Neural progenitor cell (in vitro differentiated cells): ENCODE data around the gene PLA2G1B. TPM values are rescaled to one million over a fixed set of nuclear protein-coding genes. Genes with fewer than 3 reads are reported as not detected.

ENCODE experiments used
- DNase-seq: peaks from one replicate; pipeline ENCODE4 v3.0.0-alpha.2; 2016; ENCODE audit warnings: low spot score
- H2AFZ ChIP-seq: fragments of 200-600 bp; sonication (generic); replicated peaks from 2 replicates; pipeline ENCODE4 v1.6.1; 2016; ENCODE audit warnings: antibody characterized with exemption
- H3F3A ChIP-seq: fragments of 200-600 bp; sonication (generic); 2 replicates; pipeline ENCODE4 v1.6.1; 2016; ENCODE audit warnings: antibody characterized with exemption, low read depth
- H3K27ac ChIP-seq: fragments of 200-600 bp; sonication (generic); 2 replicates; pipeline ENCODE4 v1.5.1; 2016; ENCODE audit warnings: mild to moderate bottlenecking
- H3K27me3 ChIP-seq: fragments of 200-600 bp; sonication (generic); 2 replicates; pipeline ENCODE4 v1.6.1; 2016; ENCODE audit warnings: mild to moderate bottlenecking, moderate library complexity
- H3K36me3 ChIP-seq: fragments of 200-600 bp; sonication (generic); 2 replicates; pipeline ENCODE4 v1.5.1; 2016
- H3K4me1 ChIP-seq: fragments of 200-600 bp; sonication (generic); 2 replicates; pipeline ENCODE4 v1.6.1; 2016; ENCODE audit warnings: mixed run types
- H3K4me2 ChIP-seq: fragments of 200-600 bp; sonication (generic); 2 replicates; pipeline ENCODE4 v1.6.1; 2016
- H3K4me3 ChIP-seq: fragments of 200-600 bp; sonication (generic); 2 replicates; pipeline ENCODE4 v1.5.1; 2016
- H3K79me2 ChIP-seq: fragments of 200-600 bp; sonication (generic); 2 replicates; pipeline ENCODE4 v1.6.1; 2016; ENCODE audit warnings: low read depth
- H3K9ac ChIP-seq: fragments of 200-600 bp; sonication (generic); 2 replicates; pipeline ENCODE4 v1.6.1; 2016
- H3K9me3 ChIP-seq: fragments of 200-600 bp; sonication (generic); 2 replicates; pipeline ENCODE4 v1.5.1; 2016; ENCODE audit warnings: low read depth
- H4K20me1 ChIP-seq: fragments of 200-600 bp; sonication (generic); 2 replicates; pipeline ENCODE4 v1.6.1; 2016; ENCODE audit warnings: low read depth
- H3K27ac Mint-ChIP-seq: 3 replicates; pipeline ENCODE4 v1.8.0; 2021; ENCODE audit warnings: mixed read lengths
- H3K27me3 Mint-ChIP-seq: 2 replicates; pipeline ENCODE4 v1.8.0; 2022; ENCODE audit warnings: low read depth, mild to moderate bottlenecking, inconsistent platforms, moderate library complexity, mixed read lengths; ENCODE audit not compliant: insufficient read depth
- H3K36me3 Mint-ChIP-seq: 3 replicates; pipeline ENCODE4 v1.8.0; 2021; ENCODE audit warnings: mixed read lengths
- H3K4me1 Mint-ChIP-seq: 3 replicates; pipeline ENCODE4 v1.8.0; 2021; ENCODE audit warnings: mixed read lengths
- H3K4me3 Mint-ChIP-seq: 3 replicates; pipeline ENCODE4 v1.8.0; 2021; ENCODE audit warnings: mild to moderate bottlenecking, moderate library complexity, mixed read lengths
- H3K9me3 Mint-ChIP-seq: 3 replicates; pipeline ENCODE4 v1.8.0; 2020; ENCODE audit warnings: mixed read lengths
- CTCF ChIP-seq: fragments of 200-600 bp; sonication (generic); IDR thresholded peaks from 2 replicates; pipeline ENCODE4 v1.5.1; 2017; ENCODE audit warnings: antibody characterized with exemption, mild to moderate bottlenecking
- EZH2 ChIP-seq: fragments of 200-600 bp; sonication (generic); IDR thresholded peaks from 2 replicates; pipeline ENCODE4 v1.6.1; 2017; ENCODE audit warnings: antibody characterized with exemption, mild to moderate bottlenecking, moderate library complexity
- EZH2phosphoT487 ChIP-seq: fragments of 200-600 bp; sonication (generic); IDR thresholded peaks from 2 replicates; pipeline ENCODE4 v1.6.1; 2017; ENCODE audit warnings: antibody characterized with exemption
- total RNA-seq: library from RNA; depleted of rRNA; stranded (reverse); fragments of >200 nt; gene quantifications from 2 replicates; pipeline ENCODE4 v1.2.3, GENCODE V29; 2015; ENCODE audit warnings: low replicate concordance

Gene PLA2G1B
- total RNA-seq, 1 donor from 2014 or later = not detected

- peaks cover 81% of the 10 kb centered on the region for H4K20me1 ChIP-seq
- no peak overlapping the region for H3K27ac ChIP-seq
- TF ChIP-seq CTCF (peak; percentile 23), EZH2phosphoT487 (no peak), EZH2 (no peak)
- H3K4me1 ChIP-seq = peaks cover 44% of the 10 kb centered on the region
- no peaks in the 10 kb centered on the region for H3K9me3 ChIP-seq
- H3F3A ChIP-seq = peaks cover 81% of the 10 kb centered on the region
- H3K4me1 Mint-ChIP-seq = peaks cover 68% of the 10 kb centered on the region
- peaks cover 22% of the 10 kb centered on the region for H3K36me3 ChIP-seq
- DNase-seq = peak; percentile 57
- no peaks in the 10 kb centered on the region for H3K9me3 Mint-ChIP-seq
- no peak overlapping the region for H3K9ac ChIP-seq
- H2AFZ ChIP-seq = no peak overlapping the region
- peak overlapping the region; percentile 94 for H3K27ac Mint-ChIP-seq
- peaks cover 52% of the 10 kb centered on the region for H3K36me3 Mint-ChIP-seq
- no peaks in the 10 kb centered on the region for H3K27me3 ChIP-seq
- peaks cover 56% of the 10 kb centered on the region for H3K79me2 ChIP-seq
- H3K4me3 ChIP-seq = no peak overlapping the region
- peak overlapping the region; percentile 44 for H3K4me3 Mint-ChIP-seq
- H3K27me3 Mint-ChIP-seq = peaks cover 17% of the 10 kb centered on the region
- peak overlapping the region; percentile 6 for H3K4me2 ChIP-seq
Observed at GRCh38 chr12:120358412-120359100, 31.0 kb upstream of the PLA2G1B start.

- Histone ChIP-seq H2AFZ (no peak overlapping the region), H3K4me1 (peaks cover 30% of the 10 kb centered on the region), H3K9ac (no peak overlapping the region), H3F3A (peaks cover 67% of the 10 kb centered on the region), H3K27me3 (no peaks in the 10 kb centered on the region), H4K20me1 (peaks cover 72% of the 10 kb centered on the region), H3K4me3 (no peak overlapping the region), H3K27ac (no peak overlapping the region), H3K9me3 (no peaks in the 10 kb centered on the region), H3K79me2 (peaks cover 41% of the 10 kb centered on the region), H3K36me3 (peaks cover 22% of the 10 kb centered on the region), H3K4me2 (no peak overlapping the region)
- peak overlapping the region; percentile 72 for H3K27ac Mint-ChIP-seq
- H3K9me3 Mint-ChIP-seq = no peaks in the 10 kb centered on the region
- peaks cover 8% of the 10 kb centered on the region for H3K27me3 Mint-ChIP-seq
- no peak for TF ChIP-seq CTCF
- TF ChIP-seq EZH2phosphoT487 = no peak
- TF ChIP-seq EZH2 = no peak
- peaks cover 54% of the 10 kb centered on the region for H3K4me1 Mint-ChIP-seq
- no peak for DNase-seq
- H3K4me3 Mint-ChIP-seq = peak overlapping the region; percentile 48
- H3K36me3 Mint-ChIP-seq = peaks cover 55% of the 10 kb centered on the region
Observed at GRCh38 chr12:120357104-120357503, 29.5 kb upstream of the PLA2G1B start.

GRCh38 chr12:120356567-120357030 is 29.0 kb upstream of the PLA2G1B start:
- no peak overlapping the region for H2AFZ ChIP-seq
- no peak overlapping the region for H3K4me3 Mint-ChIP-seq

More at GRCh38 chr12:120356567-120357030, 29.0 kb upstream of the PLA2G1B start:
- Mint-ChIP-seq H3K9me3 (no peaks in the 10 kb centered on the region), H3K36me3 (peaks cover 56% of the 10 kb centered on the region), H3K27me3 (peaks cover 8% of the 10 kb centered on the region), H3K4me1 (peaks cover 51% of the 10 kb centered on the region), H3K27ac (peak overlapping the region; percentile 72)
- Histone ChIP-seq H3K27ac (no peak overlapping the region), H3F3A (peaks cover 65% of the 10 kb centered on the region), H3K4me1 (peaks cover 27% of the 10 kb centered on the region), H3K79me2 (peaks cover 41% of the 10 kb centered on the region), H3K4me3 (no peak overlapping the region), H4K20me1 (peaks cover 70% of the 10 kb centered on the region), H3K9ac (no peak overlapping the region), H3K4me2 (no peak overlapping the region), H3K36me3 (peaks cover 22% of the 10 kb centered on the region), H3K9me3 (no peaks in the 10 kb centered on the region), H3K27me3 (no peaks in the 10 kb centered on the region)
- TF ChIP-seq CTCF (peak; percentile 87), EZH2phosphoT487 (no peak)
- DNase-seq = peak; percentile 81
